ENCODE measurements around the gene SLC28A2. TPM values are rescaled to one million over a fixed set of nuclear protein-coding genes. Genes with fewer than 3 reads are reported as not detected.
A peak's percentile ranks its signal among the peaks of the same experiment; 100 is the strongest.

The SLC28A2 gene, protein sequence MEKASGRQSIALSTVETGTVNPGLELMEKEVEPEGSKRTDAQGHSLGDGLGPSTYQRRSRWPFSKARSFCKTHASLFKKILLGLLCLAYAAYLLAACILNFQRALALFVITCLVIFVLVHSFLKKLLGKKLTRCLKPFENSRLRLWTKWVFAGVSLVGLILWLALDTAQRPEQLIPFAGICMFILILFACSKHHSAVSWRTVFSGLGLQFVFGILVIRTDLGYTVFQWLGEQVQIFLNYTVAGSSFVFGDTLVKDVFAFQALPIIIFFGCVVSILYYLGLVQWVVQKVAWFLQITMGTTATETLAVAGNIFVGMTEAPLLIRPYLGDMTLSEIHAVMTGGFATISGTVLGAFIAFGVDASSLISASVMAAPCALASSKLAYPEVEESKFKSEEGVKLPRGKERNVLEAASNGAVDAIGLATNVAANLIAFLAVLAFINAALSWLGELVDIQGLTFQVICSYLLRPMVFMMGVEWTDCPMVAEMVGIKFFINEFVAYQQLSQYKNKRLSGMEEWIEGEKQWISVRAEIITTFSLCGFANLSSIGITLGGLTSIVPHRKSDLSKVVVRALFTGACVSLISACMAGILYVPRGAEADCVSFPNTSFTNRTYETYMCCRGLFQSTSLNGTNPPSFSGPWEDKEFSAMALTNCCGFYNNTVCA
- total RNA-seq, result 1.2 and 1.7 TPM in 2 replicates
- long read RNA-seq, full-length matches to known transcripts, result 4 of 7 reads
- long read RNA-seq, partial matches to known transcripts, result 0 of 7 reads
- long read RNA-seq, other reads (novel, unspliced or antisense), result 3 of 7 reads

DNA sequence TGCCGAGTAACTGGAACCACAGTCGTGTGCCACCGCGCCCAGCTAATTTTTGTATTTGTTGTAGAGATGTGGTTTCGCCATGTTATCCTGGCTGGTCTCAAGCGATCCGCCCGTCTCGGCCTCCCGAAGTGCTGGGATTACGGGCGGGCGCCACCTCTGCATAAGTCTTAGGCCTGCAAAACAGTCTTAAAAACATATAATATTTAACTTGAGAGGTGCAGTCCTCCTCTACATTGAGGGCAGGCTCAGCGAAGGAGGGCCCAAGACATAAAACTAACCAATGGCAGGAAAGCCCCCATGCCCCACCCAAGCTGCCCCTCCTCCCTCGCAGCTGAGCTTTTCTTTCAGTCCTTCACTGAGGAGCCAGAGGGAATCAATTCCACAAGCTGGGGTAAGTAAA lies at the start of gene SLC28A2:
TSS of gene SLC28A2 (plus strand) at position 347 of the 400 bp plus-strand sequence. CDS start 982 bp downstream, outside the sequence.
- Mint-ChIP-seq H3K9me3 (ENCODE audit: low read depth) (peaks cover 9% of the 10 kb centered on the region), H3K4me3 (ENCODE audit: low read depth) (no peak within 1 kb of the TSS), H3K36me3 (ENCODE audit: insufficient read depth) (peaks cover 2% of the 10 kb centered on the region), H3K4me1 (ENCODE audit: low read depth) (peaks cover 7% of the 10 kb centered on the region), H3K27ac (no peak within 1 kb of the TSS), H3K27me3 (no peaks in the 10 kb centered on the region)
- DNase-seq (ENCODE audit: low spot score, unreplicated experiment), result no peak
- TF ChIP-seq CTCF (IDR thresholded peaks at IDR 0.05; ENCODE audit: unreplicated experiment), result no peak

GRCh38 chr15:45203182-45203581 lies 48.9 kb upstream of the SLC28A2 start:
- TF ChIP-seq CTCF (IDR thresholded peaks at IDR 0.05; ENCODE audit: unreplicated experiment), result no peak
- no peak for DNase-seq (ENCODE audit: low spot score, unreplicated experiment)
- no peak overlapping the region for H3K4me3 Mint-ChIP-seq (ENCODE audit: low read depth)
- H3K27ac Mint-ChIP-seq, result no peak overlapping the region
- H3K27me3 Mint-ChIP-seq, result no peaks in the 10 kb centered on the region
- peaks cover 3% of the 10 kb centered on the region for H3K4me1 Mint-ChIP-seq (ENCODE audit: low read depth)
- H3K36me3 Mint-ChIP-seq (ENCODE audit: insufficient read depth), result no peaks in the 10 kb centered on the region
- no peaks in the 10 kb centered on the region for H3K9me3 Mint-ChIP-seq (ENCODE audit: low read depth)

- Mint-ChIP-seq H3K27me3 (no peaks in the 10 kb centered on the region), H3K9me3 (ENCODE audit: low read depth) (no peaks in the 10 kb centered on the region), H3K36me3 (ENCODE audit: insufficient read depth) (no peaks in the 10 kb centered on the region), H3K4me1 (ENCODE audit: low read depth) (no peaks in the 10 kb centered on the region), H3K27ac (no peak overlapping the region), H3K4me3 (ENCODE audit: low read depth) (no peak overlapping the region)
- peak; percentile 47 for DNase-seq (ENCODE audit: low spot score, unreplicated experiment)
- TF ChIP-seq CTCF (IDR thresholded peaks at IDR 0.05; ENCODE audit: unreplicated experiment), result peak; percentile 88
These were observed 46.8 kb upstream of the SLC28A2 start for GRCh38 chr15:45205192-45205591.

- TF ChIP-seq CTCF (IDR thresholded peaks at IDR 0.05; ENCODE audit: unreplicated experiment), result no peak
- Mint-ChIP-seq H3K9me3 (ENCODE audit: low read depth) (no peaks in the 10 kb centered on the region), H3K4me3 (ENCODE audit: low read depth) (no peak overlapping the region), H3K27me3 (no peaks in the 10 kb centered on the region), H3K4me1 (ENCODE audit: low read depth) (no peaks in the 10 kb centered on the region), H3K27ac (no peak overlapping the region), H3K36me3 (ENCODE audit: insufficient read depth) (no peaks in the 10 kb centered on the region)
- no peak for DNase-seq (ENCODE audit: low spot score, unreplicated experiment)
These were observed 39.5 kb upstream of the SLC28A2 start for GRCh38 chr15:45212493-45212892.

DNA sequence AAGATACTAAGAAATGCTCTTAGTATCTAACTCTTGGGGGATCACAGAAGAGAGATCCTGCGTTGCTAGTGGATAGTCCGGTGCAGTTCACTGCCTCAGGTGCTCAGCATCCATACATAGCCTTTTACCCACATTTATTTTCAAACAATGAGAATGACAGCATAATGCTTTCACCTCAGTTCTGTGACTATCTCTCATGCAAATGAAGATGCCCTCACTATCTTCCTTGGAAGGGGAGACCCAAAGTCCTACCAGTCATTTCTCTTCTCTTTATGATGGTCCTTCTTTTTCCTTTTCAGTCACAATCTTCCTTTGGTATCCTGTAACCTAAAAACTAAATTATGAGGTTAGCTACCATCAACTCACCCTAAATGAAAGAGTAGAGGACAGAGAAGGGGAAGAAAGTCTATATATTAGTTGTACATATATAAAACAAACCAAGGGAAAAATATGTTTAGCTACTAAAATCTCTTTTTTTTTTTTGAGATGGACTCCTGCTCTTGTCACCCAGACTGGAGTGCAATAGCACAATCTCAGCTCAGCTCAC lies 30.9 kb upstream of the SLC28A2 start:
- peaks cover 2% of the 10 kb centered on the region for H3K27me3 Mint-ChIP-seq
- no peak overlapping the region for H3K4me3 Mint-ChIP-seq (ENCODE audit: low read depth)
- peaks cover 14% of the 10 kb centered on the region for H3K4me1 Mint-ChIP-seq (ENCODE audit: low read depth)
- no peak for DNase-seq (ENCODE audit: low spot score, unreplicated experiment)
- peaks cover 4% of the 10 kb centered on the region for H3K9me3 Mint-ChIP-seq (ENCODE audit: low read depth)
- no peak overlapping the region for H3K27ac Mint-ChIP-seq
- no peaks in the 10 kb centered on the region for H3K36me3 Mint-ChIP-seq (ENCODE audit: insufficient read depth)
- TF ChIP-seq CTCF (IDR thresholded peaks at IDR 0.05; ENCODE audit: unreplicated experiment), result no peak

Data from progenitor cell of endocrine pancreas (in vitro differentiated cells).